Body of pancreas (tissue), 4 donors: ENCODE measurements around the gene SNAPC2. TPM values are rescaled to one million over a fixed set of nuclear protein-coding genes. Genes with fewer than 3 reads are reported as not detected.

Experiments
- ATAC-seq: fragments of 150-250 bp; one replicate; pipeline ENCODE4 v1.9.1; 2016
- DNase-seq, 4 donors: peaks; one replicate each; pipeline ENCODE4 v3.0.0-alpha.2; 2019
- H3K27ac ChIP-seq, 4 donors: fragments of 200-600 bp; sonication (generic); 1 replicate in 3 of 4; 2 replicates in 1 of 4; pipeline versions ENCODE4 v1.5.1 to v1.6.1; 2016 to 2019; ENCODE audit warnings: mild to moderate bottlenecking in 1 of 4, mixed read lengths in 1 of 4, moderate library complexity in 1 of 4
- H3K27me3 ChIP-seq, 2 donors: fragments of 200-600 bp; sonication (generic); one replicate each; pipeline ENCODE4 v1.6.0; 2016; ENCODE audit warnings: mild to moderate bottlenecking in 1 of 2
- H3K36me3 ChIP-seq, 2 donors: fragments of 200-600 bp; sonication (generic); replicated peaks in 1 of 2; 2 replicates each; pipeline ENCODE4 v1.5.1; 2016; ENCODE audit warnings: low read depth in 2 of 2; ENCODE audit not compliant: insufficient read depth in 1 of 2
- H3K4me1 ChIP-seq: fragments of 200-600 bp; sonication (generic); one replicate; pipeline ENCODE4 v1.6.0; 2016
- H3K4me3 ChIP-seq, 2 donors: fragments of 200-600 bp; sonication (generic); 1 replicate in 1 of 2; 2 replicates in 1 of 2; pipeline ENCODE4 v1.5.1; 2016 to 2019
- H3K9me3 ChIP-seq, 3 donors: fragments of 200-600 bp; sonication (generic); 1 replicate in 2 of 3; 2 replicates in 1 of 3; pipeline ENCODE4 v1.5.1; 2016
- POLR2A ChIP-seq, 3 donors: fragments of 450-650 bp; IDR thresholded peaks; one replicate each; pipeline ENCODE4 v1.6.1; 2016; ENCODE audit warnings: antibody characterized with exemption in 3 of 3, mild to moderate bottlenecking in 2 of 3
- WGBS, 2 donors: methylation state at CpG; one replicate each; pipeline ENCODE4 v1.1.5; 2017; 5-methylcytosine and 5-hydroxymethylcytosine counted together
- intact Hi-C: fragments of 100-400 bp; cut with DNase I; formaldehyde crosslinking; loops from one replicate; pipeline ENCODE4 v1.15.1; 2023
- total RNA-seq, 2 donors: library from RNA; depleted of rRNA; stranded (reverse); fragments of >200 nt; gene quantifications; one replicate each; pipeline ENCODE4 v1.1.0, GENCODE V29; 2016
- TF ChIP-seq, protein P1 (sequence below), 7 experiments: fragments of 450-650 bp in 4 of 7; fragments of 200-600 bp in 3 of 7; sonication (generic) in 3 of 7; IDR thresholded peaks; one replicate each; pipeline ENCODE4 v1.5.1; 2016 to 2019; ENCODE audit warnings: antibody characterized with exemption in 7 of 7

Gene SNAPC2
- total RNA-seq, 2 donors from 2014 or later = 6.3 to 9.1 TPM

DNA sequence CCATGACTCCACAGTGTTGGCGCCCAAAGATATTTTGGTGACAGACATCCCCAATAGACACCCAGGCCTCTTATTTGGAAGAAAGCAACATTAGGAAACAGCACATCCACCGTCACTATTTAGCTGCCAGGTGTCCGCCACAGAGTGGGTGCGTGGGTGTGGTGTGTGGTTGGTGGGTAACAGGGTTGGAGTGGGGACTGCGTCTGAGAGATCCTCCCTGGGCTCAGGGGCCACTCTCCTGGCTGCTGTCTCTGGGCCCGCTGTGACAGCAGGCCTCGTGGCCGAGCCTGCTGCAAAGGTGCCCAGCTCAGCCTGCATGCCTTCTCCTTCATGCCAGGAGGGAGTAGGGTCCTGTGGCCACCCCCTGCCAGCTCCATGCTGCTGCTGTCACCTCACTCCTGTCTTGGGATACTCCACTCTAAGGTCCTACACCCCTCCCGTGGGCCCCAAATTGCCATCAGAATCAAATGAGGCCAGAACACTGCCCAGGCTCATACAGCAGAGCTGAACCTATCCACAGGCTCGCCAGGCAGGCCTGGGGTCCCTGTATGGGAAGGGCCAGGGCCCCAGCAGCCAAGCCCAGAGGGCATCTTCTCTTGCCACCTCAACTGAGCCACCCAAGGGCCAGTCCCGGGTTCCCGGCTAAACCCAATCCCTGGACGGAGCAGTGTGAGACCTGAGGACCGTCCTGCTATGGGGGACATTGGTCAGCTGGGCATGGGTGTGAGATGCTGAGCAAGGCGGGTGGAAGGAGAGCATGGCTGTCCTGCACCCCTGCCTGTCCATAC, 48.1 kb downstream of the SNAPC2 start:
- Histone ChIP-seq H3K4me3 (no peak overlapping the region), H3K27me3 (no peaks in the 10 kb centered on the region), H3K4me1 (no peaks in the 10 kb centered on the region), H3K9me3 (no peaks in the 10 kb centered on the region), H3K36me3 (peaks cover 7 to 17% of the 10 kb centered on the region in 2 donors), H3K27ac (no peak overlapping the region)
- WGBS, 2 donors = 77 to 86% methylated on average over 6 to 13 of the region's 15 CpGs
- TF ChIP-seq, protein P1, sequence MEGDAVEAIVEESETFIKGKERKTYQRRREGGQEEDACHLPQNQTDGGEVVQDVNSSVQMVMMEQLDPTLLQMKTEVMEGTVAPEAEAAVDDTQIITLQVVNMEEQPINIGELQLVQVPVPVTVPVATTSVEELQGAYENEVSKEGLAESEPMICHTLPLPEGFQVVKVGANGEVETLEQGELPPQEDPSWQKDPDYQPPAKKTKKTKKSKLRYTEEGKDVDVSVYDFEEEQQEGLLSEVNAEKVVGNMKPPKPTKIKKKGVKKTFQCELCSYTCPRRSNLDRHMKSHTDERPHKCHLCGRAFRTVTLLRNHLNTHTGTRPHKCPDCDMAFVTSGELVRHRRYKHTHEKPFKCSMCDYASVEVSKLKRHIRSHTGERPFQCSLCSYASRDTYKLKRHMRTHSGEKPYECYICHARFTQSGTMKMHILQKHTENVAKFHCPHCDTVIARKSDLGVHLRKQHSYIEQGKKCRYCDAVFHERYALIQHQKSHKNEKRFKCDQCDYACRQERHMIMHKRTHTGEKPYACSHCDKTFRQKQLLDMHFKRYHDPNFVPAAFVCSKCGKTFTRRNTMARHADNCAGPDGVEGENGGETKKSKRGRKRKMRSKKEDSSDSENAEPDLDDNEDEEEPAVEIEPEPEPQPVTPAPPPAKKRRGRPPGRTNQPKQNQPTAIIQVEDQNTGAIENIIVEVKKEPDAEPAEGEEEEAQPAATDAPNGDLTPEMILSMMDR (IDR thresholded peaks at IDR 0.05) = no peak
- no peak for TF ChIP-seq POLR2A (IDR thresholded peaks at IDR 0.05)
- intact Hi-C loops = loop anchor here (10.0 kb wide), 1 partner anchor 167 kb away; no protein-coding TSS in a partner anchor
- no peak for ATAC-seq
- no peak for DNase-seq

DNA sequence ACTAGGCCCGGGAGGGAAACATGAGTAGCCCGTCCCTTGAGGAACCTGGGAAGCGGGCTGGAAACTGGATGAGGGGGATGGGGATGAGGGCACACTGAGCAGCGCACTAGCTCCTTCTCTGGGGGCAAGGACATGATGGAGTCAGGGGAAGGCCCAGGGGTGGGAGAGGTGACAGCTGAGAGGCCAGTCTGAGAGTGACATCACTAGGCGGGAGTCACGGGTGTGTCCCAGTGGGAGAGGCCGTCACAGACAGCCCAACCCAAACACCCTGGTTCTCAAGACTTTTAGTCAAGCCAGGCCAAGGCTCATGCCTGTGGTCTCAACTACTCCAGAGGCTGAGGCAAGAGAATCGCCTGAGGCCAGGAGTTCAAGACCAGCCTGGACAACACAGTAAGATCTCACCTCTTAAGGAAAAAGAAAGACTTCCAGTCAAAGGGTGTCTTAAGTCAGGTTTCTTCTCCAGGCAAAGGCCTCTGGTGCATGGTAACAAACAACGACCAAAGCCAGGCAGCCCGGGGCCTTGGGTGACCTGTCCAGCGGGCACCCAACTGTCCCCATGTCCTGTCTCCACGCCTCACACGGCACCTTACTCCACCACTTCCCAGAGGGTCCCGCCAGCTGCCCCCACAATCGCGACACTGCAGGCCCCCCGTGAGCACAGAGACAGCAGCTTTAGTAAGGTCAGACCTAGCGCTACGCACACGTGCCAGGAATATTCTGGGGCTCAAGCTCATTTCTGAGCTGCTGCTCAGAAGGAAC, 48.8 kb downstream of the SNAPC2 start:
- Histone ChIP-seq H3K27me3 (no peaks in the 10 kb centered on the region), H3K36me3 (peaks cover 7 to 24% of the 10 kb centered on the region in 2 donors), H3K4me3 (no peak overlapping the region), H3K9me3 (no peaks in the 10 kb centered on the region), H3K27ac (no peak overlapping the region), H3K4me1 (no peaks in the 10 kb centered on the region)
- ATAC-seq = no peak
- no peak for DNase-seq
- TF ChIP-seq, protein P1 (IDR thresholded peaks at IDR 0.05) = no peak
- no peak for TF ChIP-seq POLR2A (IDR thresholded peaks at IDR 0.05)
- intact Hi-C loops = loop anchor here (10.0 kb wide), 1 partner anchor 166 kb away; no protein-coding TSS in a partner anchor
- 91 to 95% methylated on average over 15 to 19 of the region's 20 CpGs for WGBS, 2 donors

DNA sequence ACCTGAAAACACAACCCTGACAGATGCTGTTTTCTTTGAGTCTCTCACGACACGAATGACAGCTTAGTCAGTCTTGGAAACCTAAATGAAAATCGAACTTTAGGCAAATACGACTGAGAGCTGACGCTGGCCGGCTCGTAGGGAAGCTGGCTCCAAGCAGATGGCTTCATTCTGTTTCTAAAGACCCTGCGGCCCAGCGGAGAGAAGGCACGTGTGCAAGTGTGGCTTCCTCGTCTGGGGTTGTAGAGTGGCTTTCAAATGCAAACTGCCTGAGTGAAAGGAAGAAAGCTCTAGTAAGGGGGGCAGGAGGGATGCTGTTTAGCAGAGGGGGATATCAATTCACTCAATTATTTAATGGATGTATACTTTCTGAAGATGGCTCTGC, 49.4 kb downstream of the SNAPC2 start:
- 91% methylated on average over 11 of the region's 11 CpGs for WGBS, 2 donors
- H3K36me3 ChIP-seq = peaks cover 7 to 22% of the 10 kb centered on the region in 2 donors
- H3K4me1 ChIP-seq = no peaks in the 10 kb centered on the region
- DNase-seq (no peak), ATAC-seq (no peak)
- no peak for TF ChIP-seq POLR2A (IDR thresholded peaks at IDR 0.05)
- TF ChIP-seq, protein P1 (IDR thresholded peaks at IDR 0.05) = no peak
- H3K4me3 ChIP-seq = no peak overlapping the region
- no peaks in the 10 kb centered on the region for H3K27me3 ChIP-seq
- H3K9me3 ChIP-seq = no peaks in the 10 kb centered on the region
- intact Hi-C loops = loop anchor here (10.0 kb wide), 1 partner anchor 165 kb away; no protein-coding TSS in a partner anchor
- no peak overlapping the region for H3K27ac ChIP-seq

DNA sequence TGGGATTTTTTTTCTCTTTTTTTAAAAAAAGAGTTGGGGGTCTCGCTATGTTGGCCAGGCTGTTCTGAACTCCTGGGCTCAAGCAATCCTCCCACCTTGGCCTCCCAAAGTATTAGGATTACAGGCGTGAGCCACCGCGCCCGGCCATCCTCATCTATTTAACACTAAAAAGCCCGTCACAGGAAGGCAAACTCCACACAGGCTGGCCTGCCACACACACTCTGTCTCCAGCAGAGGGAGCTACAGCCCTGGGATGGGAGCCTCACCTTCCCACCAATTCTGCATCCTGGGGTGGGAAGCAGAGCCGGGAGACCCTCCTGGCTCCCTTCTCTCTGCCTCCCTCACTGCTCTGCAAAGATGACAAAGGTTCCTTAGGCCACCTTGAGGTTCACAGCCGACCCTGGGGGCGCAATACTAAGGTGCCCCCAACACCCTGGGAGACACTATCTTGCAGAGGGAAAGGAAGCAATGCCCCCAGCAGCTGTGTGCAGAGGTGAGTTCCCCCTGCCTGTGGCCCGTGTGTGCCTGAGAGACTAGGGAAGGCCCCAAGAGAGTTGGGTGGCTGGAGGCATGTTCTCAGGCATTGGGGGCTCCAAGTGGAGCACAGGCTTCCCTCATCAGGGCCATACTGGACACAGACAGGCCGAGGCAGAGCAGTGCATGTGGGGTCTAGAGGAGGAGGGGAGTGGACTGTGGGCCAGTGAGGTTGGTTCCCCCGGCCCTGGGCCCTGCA, 50.7 kb downstream of the SNAPC2 start:
- Histone ChIP-seq H3K27ac (no peak overlapping the region), H3K4me3 (no peak overlapping the region), H3K4me1 (no peaks in the 10 kb centered on the region), H3K36me3 (peaks cover 7 to 22% of the 10 kb centered on the region in 2 donors), H3K9me3 (no peaks in the 10 kb centered on the region), H3K27me3 (no peaks in the 10 kb centered on the region)
- peak in 2 of 4 donors; percentile 29 to 40 for DNase-seq
- TF ChIP-seq, protein P1 (IDR thresholded peaks at IDR 0.05) = peak; percentile 21 to 60 (median 51)
- no peak for TF ChIP-seq POLR2A (IDR thresholded peaks at IDR 0.05)
- intact Hi-C loops = no loop called here
- ATAC-seq = peak; percentile 39
- WGBS, 2 donors = 69 to 77% methylated on average over 10 to 12 of the region's 12 CpGs
